Stimulated activated CD8-positive, alpha-beta memory T cell treated with anti-CD3 and anti-CD28 coated beads, Interleukin-7, amount 100 ng/mL, for 48 hours (primary cell): Measurements from ENCODE around the gene CLEC4M.
"Not testable (repeated sequence)": the region's sequence is repeated elsewhere in the genome, so short reads cannot be mapped to it uniquely, and the experiment has no call there.

Experiments used
- DNase-seq, 2 donors: peaks; one replicate each; pipeline ENCODE4 v3.0.0-alpha.2; 2020; ENCODE audit warnings: low read depth in 1 of 2; ENCODE audit errors: extremely low read depth in 1 of 2

CLEC4M gene

GRCh38 chr19:7769171-7769570 lies 6.1 kb downstream of the CLEC4M start:
- no peak for DNase-seq

GRCh38 chr19:7771072-7771471 lies 8.0 kb downstream of the CLEC4M start:
- DNase-seq, result no peak

- peak in 1 of 2 donors; percentile 49 for DNase-seq
Observed at GRCh38 chr19:7772752-7773291, 9.8 kb downstream of the CLEC4M start.

GRCh38 chr19:7773841-7774240 lies 10.8 kb downstream of the CLEC4M start:
- DNase-seq, result no peak

GRCh38 chr19:7775761-7776160 lies 12.7 kb downstream of the CLEC4M start:
- no peak for DNase-seq

GRCh38 chr19:7778081-7778480 lies 15.0 kb downstream of the CLEC4M start:
- DNase-seq, result no peak

GRCh38 chr19:7779631-7780486 lies 16.8 kb downstream of the CLEC4M start:
- no peak for DNase-seq

GRCh38 chr19:7781157-7781556 lies 18.1 kb downstream of the CLEC4M start:
- DNase-seq, result no peak

- no peak for DNase-seq
Observed at GRCh38 chr19:7783991-7784423, 21.0 kb downstream of the CLEC4M start.

GRCh38 chr19:7784856-7785255 lies 21.8 kb downstream of the CLEC4M start:
- DNase-seq, result no peak

- no peak for DNase-seq
Observed at GRCh38 chr19:7787141-7787540, 24.1 kb downstream of the CLEC4M start.

- no peak for DNase-seq
Observed at GRCh38 chr19:7787602-7788177, 24.6 kb downstream of the CLEC4M start.

GRCh38 chr19:7788178-7788932 lies 25.3 kb downstream of the CLEC4M start:
- DNase-seq, result no peak

- no peak for DNase-seq
Observed at GRCh38 chr19:7788933-7789323, 25.9 kb downstream of the CLEC4M start.

GRCh38 chr19:7789447-7789846 lies 26.4 kb downstream of the CLEC4M start:
- DNase-seq, result no peak

- DNase-seq, result no peak
Observed at GRCh38 chr19:7790416-7790815, 27.4 kb downstream of the CLEC4M start.

GRCh38 chr19:7792281-7792680 lies 29.2 kb downstream of the CLEC4M start:
- DNase-seq, result no peak

- DNase-seq, result not testable (repeated sequence)
Observed at GRCh38 chr19:7792701-7793100, 29.7 kb downstream of the CLEC4M start.

- no peak for DNase-seq
Observed at GRCh38 chr19:7793493-7793892, 30.4 kb downstream of the CLEC4M start.

- DNase-seq, result no peak
Observed at GRCh38 chr19:7795555-7796161, 32.6 kb downstream of the CLEC4M start.
